Thoracic aorta endothelial cell (primary cell): Measurements from ENCODE around the gene ACSS3. TPM values are rescaled to one million over a fixed set of nuclear protein-coding genes. Genes with fewer than 3 reads are reported as not detected.

Experiments used
- small RNA-seq: library from RNA; depleted of rRNA; stranded (forward); fragments of <200 nt; gene quantifications from one replicate; pipeline ENCODE3, GENCODE V24; 2012
- total RNA-seq: library from RNA; depleted of rRNA; stranded (reverse); fragments of >200 nt; gene quantifications from 2 replicates; pipeline ENCODE4 v1.2.3, GENCODE V29; 2012

ACSS3 gene, protein sequence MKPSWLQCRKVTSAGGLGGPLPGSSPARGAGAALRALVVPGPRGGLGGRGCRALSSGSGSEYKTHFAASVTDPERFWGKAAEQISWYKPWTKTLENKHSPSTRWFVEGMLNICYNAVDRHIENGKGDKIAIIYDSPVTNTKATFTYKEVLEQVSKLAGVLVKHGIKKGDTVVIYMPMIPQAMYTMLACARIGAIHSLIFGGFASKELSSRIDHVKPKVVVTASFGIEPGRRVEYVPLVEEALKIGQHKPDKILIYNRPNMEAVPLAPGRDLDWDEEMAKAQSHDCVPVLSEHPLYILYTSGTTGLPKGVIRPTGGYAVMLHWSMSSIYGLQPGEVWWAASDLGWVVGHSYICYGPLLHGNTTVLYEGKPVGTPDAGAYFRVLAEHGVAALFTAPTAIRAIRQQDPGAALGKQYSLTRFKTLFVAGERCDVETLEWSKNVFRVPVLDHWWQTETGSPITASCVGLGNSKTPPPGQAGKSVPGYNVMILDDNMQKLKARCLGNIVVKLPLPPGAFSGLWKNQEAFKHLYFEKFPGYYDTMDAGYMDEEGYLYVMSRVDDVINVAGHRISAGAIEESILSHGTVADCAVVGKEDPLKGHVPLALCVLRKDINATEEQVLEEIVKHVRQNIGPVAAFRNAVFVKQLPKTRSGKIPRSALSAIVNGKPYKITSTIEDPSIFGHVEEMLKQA
- under 0.01 and 0.43 TPM in 2 replicates for total RNA-seq

GRCh38 chr12:81077686-81078441 lies at the start of gene ACSS3:
Gene ACSS3 (plus strand): TSS chr12:81078079. CDS start chr12:81078121, 42 bp downstream.

Small RNA genes lying within 50 kb of the gene (small RNA-seq; reads per million reads assigned to genes)
- not detected for gene MIR4699

Other genes starting within 250 kb of the ACSS3 start
- 0.36 TPM in 1 of 2 replicates, not detected in the other for gene LIN7A, start 140.1 kb upstream of the ACSS3 start, total RNA-seq